Testis (tissue), 3 donors: ENCODE results near the gene GRIP1. TPM values are rescaled to one million over a fixed set of nuclear protein-coding genes. Genes with fewer than 3 reads are reported as not detected.

Experiments
- DNase-seq: peaks from one replicate; pipeline ENCODE4 v3.0.0-alpha.2; 2019
- H3K27ac ChIP-seq, 2 donors: fragments of 200-600 bp; sonication (generic); one replicate each; pipeline ENCODE4 v1.5.1; 2019
- H3K27me3 ChIP-seq: fragments of 200-600 bp; sonication (generic); one replicate; pipeline ENCODE4 v1.5.1; 2019
- H3K36me3 ChIP-seq: fragments of 200-600 bp; sonication (generic); one replicate; pipeline ENCODE4 v1.5.1; 2017; ENCODE audit warnings: low read depth; ENCODE audit errors: missing control alignments
- H3K4me1 ChIP-seq: fragments of 200-600 bp; sonication (generic); one replicate; pipeline ENCODE4 v1.5.1; 2019
- H3K4me3 ChIP-seq, 2 donors: fragments of 200-600 bp; sonication (generic); one replicate each; pipeline ENCODE4 v1.5.1; 2017 to 2019
- H3K9me3 ChIP-seq: fragments of 200-600 bp; sonication (generic); one replicate; pipeline ENCODE4 v1.5.1; 2017
- POLR2A ChIP-seq: fragments of 450-650 bp; IDR thresholded peaks from one replicate; pipeline ENCODE4 v1.6.1; 2017; ENCODE audit warnings: antibody characterized with exemption, mild to moderate bottlenecking, moderate library complexity
- WGBS, 2 donors: methylation state at CpG; one replicate each; pipeline ENCODE4 v1.1.5; 2018; 5-methylcytosine and 5-hydroxymethylcytosine counted together
- intact Hi-C: fragments of 100-400 bp; cut with DNase I; formaldehyde crosslinking; loops from one replicate; pipeline ENCODE4 v1.15.1; 2023; ENCODE audit warnings: low total_unique reads
- polyA plus RNA-seq: library from polyadenylated mRNA; stranded (reverse); fragments of 350-450 nt; fragmentation: Illumina TruSeq; extraction: RNeasy Lipid Tissue Mini Kit (QIAGEN cat#74804); gene quantifications from one replicate; pipeline ENCODE4 v1.2.3, GENCODE V29; 2014; ENCODE audit warnings: low read depth, low replicate concordance; ENCODE audit not compliant: insufficient read depth
- total RNA-seq, 2 donors: library from RNA; depleted of rRNA; stranded (reverse); fragments of >200 nt; gene quantifications; one replicate each; pipeline ENCODE4 v1.2.3, GENCODE V29; 2016
- TF ChIP-seq, protein P1 (sequence below), 3 experiments: fragments of 450-650 bp in 2 of 3; fragments of 200-600 bp in 1 of 3; sonication (generic) in 1 of 3; IDR thresholded peaks; one replicate each; pipeline ENCODE4 v1.5.1; 2016 to 2019; ENCODE audit warnings: antibody characterized with exemption in 3 of 3, mild to moderate bottlenecking in 2 of 3, moderate library complexity in 1 of 3

GRIP1 gene
- total and polyA plus RNA-seq, 3 donors from 2014 or later = 12.0 to 14.0 (median 12.9) TPM

DNA sequence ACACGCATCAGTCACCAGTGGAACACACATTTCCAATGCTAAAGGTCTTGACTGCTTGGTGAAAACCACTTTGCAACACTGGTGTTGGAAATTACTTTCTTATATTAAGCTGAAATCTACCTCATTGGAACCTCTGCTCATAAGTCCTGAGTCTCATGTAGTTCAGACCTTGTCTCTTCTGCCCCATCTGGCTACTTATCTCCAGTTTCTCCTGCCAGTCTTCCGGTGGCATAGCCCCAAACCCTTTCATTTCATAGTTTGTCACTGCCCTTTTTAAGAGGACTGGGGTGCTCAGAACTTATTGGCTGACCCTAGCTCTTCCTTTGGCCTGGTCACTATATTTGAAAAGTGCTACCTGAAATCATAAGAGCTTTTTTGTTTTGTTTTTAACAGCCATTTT lies 332.9 kb downstream of the GRIP1 start:
- TF ChIP-seq, protein P1, sequence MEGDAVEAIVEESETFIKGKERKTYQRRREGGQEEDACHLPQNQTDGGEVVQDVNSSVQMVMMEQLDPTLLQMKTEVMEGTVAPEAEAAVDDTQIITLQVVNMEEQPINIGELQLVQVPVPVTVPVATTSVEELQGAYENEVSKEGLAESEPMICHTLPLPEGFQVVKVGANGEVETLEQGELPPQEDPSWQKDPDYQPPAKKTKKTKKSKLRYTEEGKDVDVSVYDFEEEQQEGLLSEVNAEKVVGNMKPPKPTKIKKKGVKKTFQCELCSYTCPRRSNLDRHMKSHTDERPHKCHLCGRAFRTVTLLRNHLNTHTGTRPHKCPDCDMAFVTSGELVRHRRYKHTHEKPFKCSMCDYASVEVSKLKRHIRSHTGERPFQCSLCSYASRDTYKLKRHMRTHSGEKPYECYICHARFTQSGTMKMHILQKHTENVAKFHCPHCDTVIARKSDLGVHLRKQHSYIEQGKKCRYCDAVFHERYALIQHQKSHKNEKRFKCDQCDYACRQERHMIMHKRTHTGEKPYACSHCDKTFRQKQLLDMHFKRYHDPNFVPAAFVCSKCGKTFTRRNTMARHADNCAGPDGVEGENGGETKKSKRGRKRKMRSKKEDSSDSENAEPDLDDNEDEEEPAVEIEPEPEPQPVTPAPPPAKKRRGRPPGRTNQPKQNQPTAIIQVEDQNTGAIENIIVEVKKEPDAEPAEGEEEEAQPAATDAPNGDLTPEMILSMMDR (IDR thresholded peaks at IDR 0.05) = no peak
- no peak for TF ChIP-seq POLR2A
- intact Hi-C loops = no loop called here
- no peak for DNase-seq
- Histone ChIP-seq H3K4me1 (no peaks in the 10 kb centered on the region), H3K27me3 (no peaks in the 10 kb centered on the region), H3K9me3 (no peaks in the 10 kb centered on the region), H3K36me3 (no peaks in the 10 kb centered on the region), H3K27ac (no peak overlapping the region), H3K4me3 (no peak overlapping the region)
- 90 to 98% methylated on average over 2 of the region's 2 CpGs for WGBS, 2 donors

DNA sequence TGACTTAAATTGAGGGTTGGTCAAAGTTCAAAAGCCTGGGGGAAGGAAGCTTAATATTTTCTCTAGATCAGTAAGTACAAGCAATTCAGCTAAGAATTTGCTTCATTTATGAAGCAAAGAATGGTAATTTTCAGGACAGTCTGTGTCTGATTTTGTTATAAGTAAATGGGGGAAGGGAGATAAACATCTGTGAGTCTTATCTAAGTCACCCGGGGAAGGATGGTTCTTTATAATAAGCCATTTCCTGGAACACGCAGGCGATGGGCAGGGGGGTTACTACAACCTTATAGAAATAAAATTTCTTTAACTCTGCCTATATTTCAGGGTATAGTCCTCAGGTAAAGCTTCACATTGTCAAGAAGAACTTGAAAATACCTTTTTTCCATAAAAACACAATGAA lies 333.7 kb downstream of the GRIP1 start:
- Histone ChIP-seq H3K4me1 (no peaks in the 10 kb centered on the region), H3K27ac (no peak overlapping the region), H3K4me3 (no peak overlapping the region), H3K9me3 (no peaks in the 10 kb centered on the region), H3K27me3 (no peaks in the 10 kb centered on the region), H3K36me3 (no peaks in the 10 kb centered on the region)
- WGBS, 2 donors = 88 to 90% methylated on average over 3 of the region's 3 CpGs
- no peak for DNase-seq
- intact Hi-C loops = no loop called here
- TF ChIP-seq, protein P1 (IDR thresholded peaks at IDR 0.05) = no peak

DNA sequence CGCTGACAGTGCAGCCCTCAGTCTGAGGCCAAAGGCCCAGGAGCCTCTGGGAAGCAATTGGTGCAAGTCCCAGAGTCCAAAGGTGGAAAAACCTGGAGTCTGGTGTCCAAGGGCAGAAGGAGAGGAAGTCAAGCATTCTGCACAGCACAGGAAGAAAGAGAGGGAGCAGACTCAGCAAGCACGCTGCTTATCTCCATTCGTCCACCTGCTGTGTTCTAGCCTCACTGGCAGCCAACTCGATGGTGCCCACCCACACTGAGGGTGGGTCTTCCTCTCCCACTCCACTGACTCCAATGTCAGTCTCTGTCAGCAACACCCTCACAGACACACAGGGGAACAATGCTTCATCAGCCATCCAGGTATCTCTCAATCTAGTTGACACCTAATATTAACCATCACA lies 337.8 kb downstream of the GRIP1 start:
- no peak overlapping the region for H3K4me3 ChIP-seq
- TF ChIP-seq POLR2A = no peak
- TF ChIP-seq, protein P1 (IDR thresholded peaks at IDR 0.05) = no peak
- H3K27ac ChIP-seq = no peak overlapping the region
- intact Hi-C loops = no loop called here
- H3K9me3 ChIP-seq = no peaks in the 10 kb centered on the region
- no peaks in the 10 kb centered on the region for H3K4me1 ChIP-seq
- H3K27me3 ChIP-seq = no peaks in the 10 kb centered on the region
- H3K36me3 ChIP-seq = no peaks in the 10 kb centered on the region
- no peak for DNase-seq
- 95 to 100% methylated on average over 4 of the region's 4 CpGs for WGBS, 2 donors

DNA sequence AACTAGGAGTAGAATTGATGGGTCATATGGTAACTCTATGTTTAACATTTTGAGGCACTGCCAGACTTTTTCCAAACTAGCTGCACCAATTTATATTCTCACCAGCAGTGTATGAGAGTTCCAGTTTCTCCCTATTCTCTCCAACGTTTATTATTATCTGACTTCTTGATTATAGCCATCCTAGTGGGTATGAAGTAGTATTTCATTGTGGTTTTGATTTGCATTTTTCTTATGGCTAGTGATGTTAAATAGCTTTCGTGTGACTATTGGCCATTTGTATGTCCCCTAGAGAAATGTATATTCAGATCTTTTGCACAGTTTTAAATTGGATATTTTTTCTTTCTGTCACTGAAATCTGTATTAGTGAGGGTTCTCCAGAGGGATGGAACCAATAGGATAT lies 338.7 kb downstream of the GRIP1 start:
- no peak for DNase-seq
- no peaks in the 10 kb centered on the region for H3K9me3 ChIP-seq
- intact Hi-C loops = no loop called here
- no peaks in the 10 kb centered on the region for H3K27me3 ChIP-seq
- H3K36me3 ChIP-seq = no peaks in the 10 kb centered on the region
- TF ChIP-seq POLR2A = no peak
- TF ChIP-seq, protein P1 (IDR thresholded peaks at IDR 0.05) = no peak
- no peak overlapping the region for H3K4me3 ChIP-seq
- H3K4me1 ChIP-seq = no peaks in the 10 kb centered on the region
- WGBS, 2 donors = 92 to 94% methylated on average over 2 of the region's 2 CpGs
- H3K27ac ChIP-seq = no peak overlapping the region

DNA sequence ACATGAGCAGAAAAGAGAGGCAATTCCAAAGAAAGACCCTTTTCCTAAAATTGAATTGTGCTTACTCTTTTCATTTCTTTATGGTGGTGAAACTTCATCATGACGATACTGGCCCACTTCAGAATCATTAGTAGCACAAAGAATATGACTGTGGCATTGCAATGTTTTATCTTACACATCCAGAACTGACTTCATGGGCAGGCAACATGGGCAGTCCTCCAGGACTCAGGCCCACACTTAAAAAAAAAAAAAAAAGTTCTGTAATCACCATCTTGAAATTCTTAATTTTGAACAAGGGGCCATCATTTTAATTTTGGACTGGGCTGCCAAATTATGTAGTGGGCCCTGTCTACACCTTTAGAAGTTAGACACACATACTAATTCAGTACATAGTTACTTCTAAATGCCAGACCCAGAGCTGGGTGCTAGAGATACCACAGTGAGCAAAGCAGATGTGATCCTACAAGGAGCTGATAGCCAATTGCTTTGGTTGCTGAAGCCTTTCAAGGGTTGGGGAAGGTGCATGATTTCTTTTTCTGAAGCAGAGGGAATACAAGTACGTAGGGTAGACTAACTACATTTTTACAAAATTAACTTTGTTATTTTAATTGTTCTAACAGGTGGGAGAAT lies 341.4 kb downstream of the GRIP1 start:
- H3K27me3 ChIP-seq = no peaks in the 10 kb centered on the region
- no peak overlapping the region for H3K27ac ChIP-seq
- WGBS, 2 donors = 86 to 87% methylated on average over 2 of the region's 2 CpGs
- TF ChIP-seq, protein P1 (IDR thresholded peaks at IDR 0.05) = no peak
- TF ChIP-seq POLR2A = no peak
- DNase-seq = no peak
- H3K4me1 ChIP-seq = no peaks in the 10 kb centered on the region
- no peaks in the 10 kb centered on the region for H3K36me3 ChIP-seq
- H3K4me3 ChIP-seq = no peak overlapping the region
- H3K9me3 ChIP-seq = no peaks in the 10 kb centered on the region
- intact Hi-C loops = no loop called here
